A673 (cell line): Measurements from ENCODE around the gene ZFYVE1.
"Not testable (repeated sequence)": the region's sequence is repeated elsewhere in the genome, so short reads cannot be mapped to it uniquely, and the experiment has no call there.

Experiments
- CTCF ChIP-seq: fragments of 300-800, 200-600 bp; sonication (generic); conservative IDR thresholded peaks from 2 replicates; pipeline ENCODE4 v1.5.1; 2017; ENCODE audit warnings: low read depth, mild to moderate bottlenecking, antibody characterized with exemption, low read length, moderate library complexity, mixed read lengths
- EZH2 ChIP-seq: fragments of 200-600 bp; sonication (generic); IDR thresholded peaks from 2 replicates; pipeline ENCODE4 v1.6.1; 2017; ENCODE audit warnings: borderline replicate concordance, low read depth, mild to moderate bottlenecking, mixed read lengths, antibody characterized with exemption, low read length; ENCODE audit not compliant: poor library complexity, severe bottlenecking

- not testable (repeated sequence) for TF ChIP-seq CTCF, EZH2
Observed at GRCh38 chr14:73004641-73005040, 22.3 kb downstream of the ZFYVE1 start.
